22Rv1 (cell line): Measurements from ENCODE around the gene RIGI.
"Not testable (repeated sequence)": the region's sequence is repeated elsewhere in the genome, so short reads cannot be mapped to it uniquely, and the experiment has no call there.

ENCODE experiments used
- H3K27ac ChIP-seq: fragments of 450-650 bp; 2 replicates; pipeline ENCODE4 v1.5.1; 2017
- ZFX ChIP-seq: fragments of 450-650 bp; IDR thresholded peaks from 2 replicates; pipeline ENCODE4 v1.6.1; 2017; ENCODE audit warnings: antibody characterized with exemption, borderline replicate concordance
- TF ChIP-seq, protein P1 (sequence below): fragments of 450-650 bp; IDR thresholded peaks from 2 replicates; pipeline ENCODE4 v1.5.1; 2017; ENCODE audit warnings: mild to moderate bottlenecking

RIGI gene

DNA sequence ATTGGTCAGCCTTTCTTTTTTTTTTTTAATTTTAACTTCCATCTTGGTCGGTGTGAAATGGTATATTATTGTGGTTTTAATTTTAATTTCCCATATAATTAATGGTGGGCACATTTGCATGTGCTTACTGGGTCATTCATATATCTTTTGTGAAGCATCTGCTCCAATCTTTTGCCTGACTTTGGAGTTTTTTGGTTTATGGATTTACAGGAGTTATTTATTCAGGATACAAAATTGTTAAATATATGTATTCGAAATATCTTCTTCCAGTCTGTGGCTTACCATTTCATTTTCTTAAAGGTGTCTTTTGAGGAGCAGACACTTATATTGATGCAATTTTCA, 682 bp upstream of the RIGI start:
- peak overlapping the region; percentile 67 for H3K27ac ChIP-seq
- no peak for TF ChIP-seq ZFX
- TF ChIP-seq, protein P1, sequence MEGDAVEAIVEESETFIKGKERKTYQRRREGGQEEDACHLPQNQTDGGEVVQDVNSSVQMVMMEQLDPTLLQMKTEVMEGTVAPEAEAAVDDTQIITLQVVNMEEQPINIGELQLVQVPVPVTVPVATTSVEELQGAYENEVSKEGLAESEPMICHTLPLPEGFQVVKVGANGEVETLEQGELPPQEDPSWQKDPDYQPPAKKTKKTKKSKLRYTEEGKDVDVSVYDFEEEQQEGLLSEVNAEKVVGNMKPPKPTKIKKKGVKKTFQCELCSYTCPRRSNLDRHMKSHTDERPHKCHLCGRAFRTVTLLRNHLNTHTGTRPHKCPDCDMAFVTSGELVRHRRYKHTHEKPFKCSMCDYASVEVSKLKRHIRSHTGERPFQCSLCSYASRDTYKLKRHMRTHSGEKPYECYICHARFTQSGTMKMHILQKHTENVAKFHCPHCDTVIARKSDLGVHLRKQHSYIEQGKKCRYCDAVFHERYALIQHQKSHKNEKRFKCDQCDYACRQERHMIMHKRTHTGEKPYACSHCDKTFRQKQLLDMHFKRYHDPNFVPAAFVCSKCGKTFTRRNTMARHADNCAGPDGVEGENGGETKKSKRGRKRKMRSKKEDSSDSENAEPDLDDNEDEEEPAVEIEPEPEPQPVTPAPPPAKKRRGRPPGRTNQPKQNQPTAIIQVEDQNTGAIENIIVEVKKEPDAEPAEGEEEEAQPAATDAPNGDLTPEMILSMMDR, result peak; percentile 57

DNA sequence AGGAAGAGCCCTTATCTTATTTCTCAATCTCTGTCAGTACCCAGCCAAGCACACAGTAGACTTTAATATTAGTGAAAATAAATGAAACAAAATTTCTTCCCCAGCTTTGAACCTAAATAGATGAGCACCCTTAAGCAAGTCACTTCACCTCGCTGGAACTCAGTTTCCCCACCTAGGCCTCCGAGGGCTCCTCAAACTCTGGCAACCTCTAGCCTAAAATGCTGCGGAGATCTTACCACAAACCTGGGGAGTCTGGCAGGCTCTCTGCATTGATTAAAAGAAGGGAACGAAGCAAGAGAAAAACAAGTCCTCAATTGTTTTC, 326 bp downstream of the RIGI start:
- peak overlapping the region; percentile 67 for H3K27ac ChIP-seq
- TF ChIP-seq, protein P1, result no peak
- no peak for TF ChIP-seq ZFX

DNA sequence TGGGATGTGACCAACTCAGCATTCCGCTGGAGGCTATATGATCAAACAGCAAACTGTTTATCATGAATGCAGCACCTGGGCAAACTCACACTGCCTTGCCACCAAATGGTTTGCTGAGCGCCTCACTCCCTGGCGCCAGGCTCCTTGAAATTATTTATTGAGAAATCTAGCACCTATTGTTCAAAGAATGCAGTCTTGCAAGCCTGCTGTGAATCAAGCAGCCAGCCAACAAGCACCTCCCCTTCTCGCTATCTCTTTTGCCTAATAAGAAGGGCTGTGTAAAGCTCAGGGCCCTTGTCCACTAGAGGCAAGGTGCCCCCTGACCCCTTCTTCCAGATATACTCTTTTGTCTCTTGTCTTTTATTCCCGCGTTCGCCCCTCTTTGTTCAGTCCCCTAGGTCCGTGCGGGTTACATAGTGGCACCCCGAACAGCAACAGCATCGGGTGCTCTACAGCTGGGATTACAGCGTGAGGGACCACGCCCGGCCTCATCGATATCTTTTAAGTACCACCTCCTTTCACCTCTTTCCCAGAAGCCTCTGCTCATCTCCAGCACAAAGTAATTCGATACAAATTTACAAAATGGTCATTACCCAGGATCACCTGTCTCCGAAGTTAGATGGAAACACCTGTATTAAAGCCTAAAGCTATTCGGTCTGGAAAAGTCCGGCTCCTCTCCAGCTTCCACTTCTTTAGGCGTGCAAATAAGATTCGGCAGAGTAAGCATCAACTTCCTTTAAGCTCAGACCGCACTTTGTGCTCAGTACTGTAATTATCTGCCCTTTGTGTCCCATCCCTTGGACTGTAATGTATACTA, 896 bp downstream of the RIGI start:
- TF ChIP-seq, protein P1, result no peak
- no peak for TF ChIP-seq ZFX
- peak overlapping the region; percentile 67; the same call in 1 of the 2 replicates for H3K27ac ChIP-seq

DNA sequence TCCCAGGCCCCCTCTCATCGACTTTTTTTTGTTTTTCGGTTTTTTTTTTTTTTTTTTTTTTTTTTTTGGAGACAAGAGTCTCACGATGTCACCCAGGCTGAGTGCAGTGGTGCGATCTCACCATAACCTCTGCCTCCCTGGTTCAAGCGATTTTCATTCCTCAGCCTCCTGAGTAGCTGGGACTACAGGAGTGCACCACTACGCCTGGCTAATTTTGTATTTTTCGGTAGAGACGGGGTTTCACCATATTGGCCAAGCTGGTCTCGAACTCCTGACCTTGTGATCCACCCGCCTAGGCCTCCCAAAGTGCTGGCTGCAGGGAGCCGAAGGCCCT, 1.5 kb downstream of the RIGI start:
- not testable (repeated sequence) for H3K27ac ChIP-seq

DNA sequence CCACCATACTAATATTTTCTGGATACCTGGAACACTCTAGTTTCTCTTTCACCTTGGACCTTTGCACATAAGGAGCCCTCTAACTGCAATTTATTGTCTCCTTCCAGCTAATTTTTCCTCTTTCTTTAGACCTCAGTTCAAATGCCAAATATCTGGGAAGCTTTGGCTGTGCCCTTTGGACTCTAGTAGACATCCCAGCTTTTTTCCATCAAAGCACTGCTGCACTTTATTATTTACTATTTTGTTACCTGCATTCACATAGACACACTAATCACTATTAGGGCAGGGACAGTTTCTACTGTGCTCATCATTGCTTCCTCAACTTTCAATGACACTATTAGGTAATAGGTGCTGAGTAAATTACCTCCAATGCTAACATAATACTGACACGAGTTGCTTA, 2.1 kb downstream of the RIGI start:
- H3K27ac ChIP-seq, result no peak overlapping the region
- no peak for TF ChIP-seq ZFX
- TF ChIP-seq, protein P1, result no peak

DNA sequence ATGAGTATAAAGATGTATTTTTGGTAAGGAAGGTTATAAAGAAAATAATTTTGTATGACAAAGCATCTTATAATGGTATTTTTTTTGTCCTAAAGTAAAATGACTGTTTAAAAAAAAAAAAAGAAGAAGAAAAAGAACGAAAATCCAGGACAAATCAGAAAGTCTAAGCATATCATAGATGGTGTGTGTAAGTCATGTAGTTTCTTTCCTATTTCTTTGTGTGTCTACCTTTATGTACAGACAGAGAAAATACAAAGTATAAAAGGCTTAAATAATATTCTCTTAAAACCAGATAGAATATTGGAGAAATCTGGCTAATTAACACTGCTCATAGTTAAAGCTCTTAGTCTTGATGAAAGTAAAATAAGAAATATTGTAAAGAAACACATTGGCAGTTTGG, 7.7 kb downstream of the RIGI start:
- no peak overlapping the region for H3K27ac ChIP-seq
- TF ChIP-seq ZFX, result no peak
- TF ChIP-seq, protein P1, result no peak

DNA sequence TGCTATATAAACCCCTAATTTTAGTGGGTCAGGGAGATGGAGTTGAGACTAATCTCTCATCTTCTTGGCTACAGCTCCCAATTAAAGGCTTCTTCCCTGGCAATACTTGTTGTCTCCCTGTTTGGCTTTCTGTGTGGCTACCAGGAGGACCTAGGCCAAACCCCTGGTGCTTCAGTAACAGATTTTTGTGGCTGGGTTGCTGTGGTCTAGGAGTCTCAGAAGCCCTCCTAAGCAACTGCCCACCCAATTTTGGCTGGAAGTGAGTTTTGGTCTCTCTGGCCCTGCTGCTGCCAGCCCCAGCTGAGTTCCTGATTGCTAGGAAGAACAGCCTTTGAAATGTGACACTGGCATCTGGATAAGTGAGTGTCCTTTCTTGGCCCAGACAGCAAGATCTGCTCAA, 9.8 kb downstream of the RIGI start:
- no peak for TF ChIP-seq ZFX
- H3K27ac ChIP-seq, result no peak overlapping the region

DNA sequence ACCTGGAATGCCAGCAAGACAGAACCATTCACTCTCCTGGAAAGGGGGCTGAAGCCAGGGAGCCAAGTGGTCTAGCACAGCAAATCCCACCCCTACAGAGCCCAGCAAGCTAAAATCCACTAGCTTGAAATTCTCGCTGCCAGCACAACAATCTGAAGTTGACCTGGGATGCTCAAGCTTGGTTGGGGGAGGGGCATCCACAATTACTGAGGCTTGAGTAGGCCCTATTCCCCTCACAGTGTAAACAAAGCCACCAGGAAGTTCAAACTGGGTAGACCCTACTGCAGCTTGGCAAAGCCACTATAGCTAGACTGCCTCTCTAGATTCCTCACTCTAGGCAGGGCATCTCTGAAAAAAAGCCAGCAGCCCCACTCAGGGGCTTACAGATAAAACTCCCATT, 17.3 kb downstream of the RIGI start:
- TF ChIP-seq ZFX, result no peak
- TF ChIP-seq, protein P1, result no peak
- H3K27ac ChIP-seq, result no peak overlapping the region
